Right ventricle myocardium superior (tissue), 1 donor: Measurements from ENCODE around the gene MKRN2. TPM values are rescaled to one million over a fixed set of nuclear protein-coding genes. Genes with fewer than 3 reads are reported as not detected.

Experiments
- ATAC-seq: fragments of 200-7000 bp; cut with Tn5 transposase; one replicate; pipeline ENCODE4 v1.9.1; 2020; ENCODE audit warnings: mild to moderate bottlenecking; ENCODE audit not compliant: poor library complexity
- DNase-seq: peaks from one replicate; pipeline ENCODE4 v3.0.0-alpha.2; 2020
- intact Hi-C: fragments of 100-400 bp; cut with DNase I; formaldehyde crosslinking; loops from one replicate; pipeline ENCODE4 v1.11.2; 2022
- total RNA-seq: library from RNA; stranded (reverse); fragmentation: NEBNext Ultra II Directional; extraction: Animal tissue kit (Norgen Biotek cat#: 25700); gene quantifications from one replicate; pipeline ENCODE4 v1.2.1, GENCODE V29; 2021
- donor health status: DM: no; HTN: yes; CAD: no; lungs with severe emphysema.

MKRN2 gene
- total RNA-seq, 1 donor from 2014 or later = 27.7 TPM

- ATAC-seq (no peak), DNase-seq (no peak)
- intact Hi-C loops = no loop called here
Measured at GRCh38 chr3:12544652-12545472, 12.0 kb upstream of the MKRN2 start.

GRCh38 chr3:12545473-12545791 is 11.5 kb upstream of the MKRN2 start, which contains the start of gene MKRN2OS:
Gene MKRN2OS, minus strand, starts transcription at chr3:12545499. Its CDS starts 35 bp downstream, at chr3:12545464.
- intact Hi-C loops = no loop called here
- ATAC-seq (peak; percentile 56), DNase-seq (no peak)

GRCh38 chr3:12549971-12550760 is 6.7 kb upstream of the MKRN2 start:
- intact Hi-C loops = no loop called here
- DNase-seq (no peak), ATAC-seq (no peak)

GRCh38 chr3:12553921-12554391 is 2.9 kb upstream of the MKRN2 start:
- intact Hi-C loops = no loop called here
- ATAC-seq (no peak), DNase-seq (peak; percentile 50)

- intact Hi-C loops = loop anchor here (5.0 kb wide), 1 partner anchor 106 kb away; the partner anchor contains the start of gene RAF1
- DNase-seq = no peak
- peak; percentile 23 for ATAC-seq
Measured at GRCh38 chr3:12556314-12556689, 585 bp upstream of the MKRN2 start.

GRCh38 chr3:12557473-12558100 is 700 bp downstream of the MKRN2 start:
- intact Hi-C loops = loop anchor here (5.0 kb wide), 1 partner anchor 105 kb away; the partner anchor contains the start of gene RAF1
- no peak for ATAC-seq
- DNase-seq = no peak

GRCh38 chr3:12558706-12559105 is 1.8 kb downstream of the MKRN2 start:
- DNase-seq = no peak
- no peak for ATAC-seq
- intact Hi-C loops = loop anchor here (5.0 kb wide), 1 partner anchor 104 kb away; the partner anchor contains the start of gene RAF1

GRCh38 chr3:12559520-12559919 is 2.6 kb downstream of the MKRN2 start:
- DNase-seq = no peak
- ATAC-seq = no peak
- intact Hi-C loops = loop anchor here (5.0 kb wide), 1 partner anchor 103 kb away; the partner anchor contains the start of gene RAF1

- no peak for ATAC-seq
- intact Hi-C loops = no loop called here
- DNase-seq = no peak
Measured at GRCh38 chr3:12560505-12561190, 3.8 kb downstream of the MKRN2 start.

- DNase-seq = no peak
- no peak for ATAC-seq
- intact Hi-C loops = no loop called here
Measured at GRCh38 chr3:12561397-12561796, 4.5 kb downstream of the MKRN2 start.

GRCh38 chr3:12562451-12562850 is 5.6 kb downstream of the MKRN2 start:
- ATAC-seq = no peak
- DNase-seq = no peak
- intact Hi-C loops = no loop called here

- intact Hi-C loops = no loop called here
- DNase-seq (no peak), ATAC-seq (no peak)
Measured at GRCh38 chr3:12566976-12567375, 10.1 kb downstream of the MKRN2 start.

GRCh38 chr3:12568747-12569146 is 11.9 kb downstream of the MKRN2 start:
- intact Hi-C loops = no loop called here
- DNase-seq (no peak), ATAC-seq (no peak)

- DNase-seq = no peak
- ATAC-seq = no peak
Measured at GRCh38 chr3:12569836-12570235, 12.9 kb downstream of the MKRN2 start.

GRCh38 chr3:12571986-12572385 is 15.1 kb downstream of the MKRN2 start:
- intact Hi-C loops = no loop called here
- ATAC-seq (no peak), DNase-seq (no peak)

More at GRCh38 chr3:12569836-12570235, 12.9 kb downstream of the MKRN2 start:
- intact Hi-C loops = no loop called here

- DNase-seq = no peak
- ATAC-seq = no peak
- intact Hi-C loops = no loop called here
Measured at GRCh38 chr3:12574131-12574530, 17.2 kb downstream of the MKRN2 start.

GRCh38 chr3:12574661-12575060 is 17.8 kb downstream of the MKRN2 start:
- intact Hi-C loops = no loop called here
- DNase-seq = no peak
- peak; percentile 83 for ATAC-seq

GRCh38 chr3:12577379-12577778 is 20.5 kb downstream of the MKRN2 start:
- DNase-seq (no peak), ATAC-seq (no peak)
- intact Hi-C loops = no loop called here

GRCh38 chr3:12578742-12579141 is 21.9 kb downstream of the MKRN2 start:
- ATAC-seq (no peak), DNase-seq (no peak)
- intact Hi-C loops = no loop called here
